ENCODE data around the gene FLYWCH2.
"Not testable (repeated sequence)": the region's sequence is repeated elsewhere in the genome, so short reads cannot be mapped to it uniquely, and the experiment has no call there.

Gene FLYWCH2

GRCh38 chr16:2881783-2882649 lies 999 bp upstream of the FLYWCH2 start:
- in situ Hi-C loops (cut with MboI; ENCODE audit: low sequenced_read_pairs) = no loop called here

- in situ Hi-C loops (cut with MboI; ENCODE audit: low sequenced_read_pairs) = no loop called here
Observed at GRCh38 chr16:2883458-2883908, 468 bp downstream of the FLYWCH2 start.

- in situ Hi-C loops (cut with MboI; ENCODE audit: low sequenced_read_pairs) = no loop called here
Observed at GRCh38 chr16:2884041-2884451, 1.0 kb downstream of the FLYWCH2 start.

- in situ Hi-C loops (cut with MboI; ENCODE audit: low sequenced_read_pairs) = no loop called here
Observed at GRCh38 chr16:2894231-2894630, 11.2 kb downstream of the FLYWCH2 start.

GRCh38 chr16:2895813-2896212 lies 12.8 kb downstream of the FLYWCH2 start:
- in situ Hi-C loops (cut with MboI; ENCODE audit: low sequenced_read_pairs) = no loop called here

- in situ Hi-C loops (cut with MboI; ENCODE audit: low sequenced_read_pairs) = no loop called here
Observed at GRCh38 chr16:2896480-2897010, 13.5 kb downstream of the FLYWCH2 start.

- in situ Hi-C loops (cut with MboI; ENCODE audit: low sequenced_read_pairs) = no loop called here
Observed at GRCh38 chr16:2897110-2897509, 14.1 kb downstream of the FLYWCH2 start.

- in situ Hi-C loops (cut with MboI; ENCODE audit: low sequenced_read_pairs) = no loop called here
Observed at GRCh38 chr16:2898831-2899563, 16.0 kb downstream of the FLYWCH2 start.

- in situ Hi-C loops (cut with MboI; ENCODE audit: low sequenced_read_pairs) = no loop called here
Observed at GRCh38 chr16:2899564-2900072, 16.6 kb downstream of the FLYWCH2 start.

GRCh38 chr16:2900526-2901075 lies 17.6 kb downstream of the FLYWCH2 start:
- in situ Hi-C loops (cut with MboI; ENCODE audit: low sequenced_read_pairs) = no loop called here

- in situ Hi-C loops (cut with MboI; ENCODE audit: low sequenced_read_pairs) = no loop called here
Observed at GRCh38 chr16:2902337-2903130, 19.5 kb downstream of the FLYWCH2 start.

GRCh38 chr16:2904100-2904921 lies 21.3 kb downstream of the FLYWCH2 start:
- in situ Hi-C loops (cut with MboI; ENCODE audit: low sequenced_read_pairs) = no loop called here

GRCh38 chr16:2904922-2905240 lies 21.9 kb downstream of the FLYWCH2 start:
- in situ Hi-C loops (cut with MboI; ENCODE audit: low sequenced_read_pairs) = no loop called here

- in situ Hi-C loops (cut with MboI; ENCODE audit: low sequenced_read_pairs) = no loop called here
Observed at GRCh38 chr16:2905241-2905987, 22.4 kb downstream of the FLYWCH2 start.

GRCh38 chr16:2905988-2906387 lies 23.0 kb downstream of the FLYWCH2 start:
- in situ Hi-C loops (cut with MboI; ENCODE audit: low sequenced_read_pairs) = no loop called here

- in situ Hi-C loops (cut with MboI; ENCODE audit: low sequenced_read_pairs) = not testable (repeated sequence)
Observed at GRCh38 chr16:2907084-2907753, 24.2 kb downstream of the FLYWCH2 start.

GRCh38 chr16:2910441-2910969 lies 27.5 kb downstream of the FLYWCH2 start:
- in situ Hi-C loops (cut with MboI; ENCODE audit: low sequenced_read_pairs) = no loop called here

GRCh38 chr16:2911638-2912329 lies 28.8 kb downstream of the FLYWCH2 start, which contains the start of gene FLYWCH1:
Gene FLYWCH1 (plus strand): TSS chr16:2911931. CDS start chr16:2929686, 17,755 bp downstream.
- in situ Hi-C loops (cut with MboI; ENCODE audit: low sequenced_read_pairs) = no loop called here
